ENCODE results near the gene WNT9A.

- TF ChIP-seq CTCF (IDR thresholded peaks at IDR 0.05) (no peak), POLR2A (IDR thresholded peaks at IDR 0.05) (no peak)
Observed at GRCh38 chr1:227902641-227902990, 45.1 kb downstream of the WNT9A start.

Measured in right lobe of liver (tissue), 4 donors.